GM20000 (cell line): Measurements from ENCODE around the gene NDUFC1.
A peak's percentile ranks its signal among the peaks of the same experiment; 100 is the strongest.

Experiments
- DNase-seq: peaks from one replicate; pipeline ENCODE4 v3.0.0; 2012; ENCODE audit warnings: low spot score
- CTCF ChIP-seq: IDR thresholded peaks from 2 replicates; pipeline ENCODE4 v1.5.1; 2012; ENCODE audit warnings: mild to moderate bottlenecking, control low read depth; ENCODE audit errors: extremely low read depth, missing control alignments

The NDUFC1 gene

GRCh38 chr4:139304920-139305319 is 2.6 kb upstream of the NDUFC1 start:
- no peak for DNase-seq
- no peak for TF ChIP-seq CTCF

DNA sequence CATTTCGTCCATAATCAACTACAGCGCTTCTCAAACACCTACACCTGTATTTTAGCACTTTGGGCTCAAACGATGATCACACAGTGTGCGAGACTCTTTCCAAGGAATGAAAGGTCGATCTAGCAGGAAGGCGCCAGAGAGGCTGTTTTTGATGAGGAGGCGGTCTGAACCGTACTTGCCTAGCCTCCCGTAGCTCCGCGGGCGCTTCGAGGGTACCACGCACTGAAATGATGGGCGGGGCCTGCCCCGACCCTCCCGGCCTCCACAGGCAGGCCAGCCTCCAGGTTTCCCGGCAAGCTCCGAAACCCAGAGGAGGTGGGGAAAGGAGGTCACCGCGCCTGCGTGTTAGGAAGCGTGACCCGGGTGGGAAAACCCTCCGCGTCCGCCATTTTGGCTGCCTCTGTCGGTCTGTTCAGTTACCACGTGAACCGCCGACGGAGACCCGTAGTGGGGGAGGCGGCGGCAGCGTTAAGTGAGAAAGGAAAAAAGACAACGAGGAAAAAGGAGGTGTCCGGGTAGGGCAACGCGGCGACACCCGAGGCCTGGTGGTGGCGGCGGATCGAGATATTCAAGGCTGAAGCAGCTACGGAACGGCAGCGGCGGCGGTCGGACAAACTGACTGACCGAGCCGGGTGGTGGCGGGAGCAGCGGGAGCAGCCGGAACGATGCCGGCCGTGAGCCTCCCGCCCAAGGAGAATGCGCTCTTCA is 1.0 kb downstream of the NDUFC1 start, which contains the start of gene NAA15:
NAA15 (plus strand) TSS at position 393 of the 708 bp plus-strand sequence; CDS start at position 666, 273 bp downstream.
- peak; percentile 91 for DNase-seq
- TF ChIP-seq CTCF: no peak

DNA sequence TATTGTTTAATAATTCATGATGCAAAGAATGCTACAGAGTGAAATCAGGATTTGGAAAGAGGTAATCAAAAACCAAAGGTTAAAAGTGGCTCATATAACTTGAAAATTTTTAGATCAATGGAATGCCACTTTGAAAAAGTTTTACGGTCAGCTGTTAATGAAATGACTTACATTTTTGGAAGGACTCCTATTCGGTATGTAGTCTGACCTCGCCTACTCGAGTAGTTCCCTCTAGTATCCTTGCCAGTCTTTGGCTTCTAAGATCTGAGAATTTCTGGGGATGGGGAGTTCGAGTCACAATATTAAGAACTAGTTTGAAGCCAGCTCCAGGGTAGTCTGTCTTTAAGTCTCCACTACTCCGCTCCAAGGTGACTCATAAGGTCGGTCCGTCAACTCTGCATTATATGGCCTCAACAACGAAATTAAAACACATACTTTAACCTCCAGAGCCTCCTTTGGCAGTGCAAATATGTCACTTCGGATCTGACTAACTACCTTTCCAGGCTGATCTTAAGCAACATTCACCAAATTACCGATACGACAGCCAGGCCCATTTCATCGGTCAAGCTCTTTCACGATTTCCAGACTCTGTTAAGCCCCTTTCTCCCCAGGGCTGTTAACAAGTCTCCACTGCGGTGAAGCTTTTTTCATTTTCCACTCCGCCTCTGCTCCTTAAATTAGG is 1.7 kb downstream of the NDUFC1 start:
- DNase-seq: no peak
- no peak for TF ChIP-seq CTCF

- no peak for TF ChIP-seq CTCF
Measured at GRCh38 chr4:139299536-139299935, 2.7 kb downstream of the NDUFC1 start.

DNA sequence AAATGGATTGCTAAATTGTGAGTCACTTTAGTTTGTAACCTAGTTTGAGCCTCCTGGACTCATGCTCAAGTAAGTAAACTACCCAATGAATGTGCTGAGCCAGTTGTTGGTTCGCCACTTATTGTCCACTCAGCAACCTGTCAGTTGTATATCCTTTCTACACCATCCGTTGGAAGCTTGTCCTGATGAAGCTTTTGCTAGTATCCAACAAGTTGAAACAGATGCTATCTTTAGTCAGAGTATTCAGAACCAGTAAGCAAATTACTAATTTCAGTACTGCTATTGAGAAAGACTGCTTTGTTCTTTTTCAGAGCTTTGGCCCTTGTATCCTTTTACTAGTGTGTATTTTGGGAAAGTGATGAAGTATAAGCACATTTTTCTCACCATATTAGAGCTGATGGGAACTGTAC is 5.3 kb downstream of the NDUFC1 start:
- DNase-seq: no peak
- no peak for TF ChIP-seq CTCF

More at GRCh38 chr4:139299536-139299935, 2.7 kb downstream of the NDUFC1 start:
- no peak for DNase-seq

DNA sequence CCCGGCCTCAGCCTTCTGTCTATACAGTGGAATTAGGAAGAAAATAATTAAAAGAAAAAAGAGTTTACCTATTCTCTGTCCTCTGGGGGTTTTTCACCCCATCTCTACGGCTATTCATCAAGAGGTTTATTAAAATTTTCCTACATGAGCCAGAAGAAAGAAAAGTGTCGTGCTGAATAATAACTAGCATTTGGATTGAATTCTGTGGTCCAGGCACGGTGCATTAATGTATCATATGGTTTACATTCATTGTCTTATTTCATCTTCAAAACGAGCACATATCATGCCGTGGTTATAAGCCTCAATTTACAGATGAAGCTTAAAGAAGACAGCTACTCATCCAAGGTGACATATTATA is 6.4 kb downstream of the NDUFC1 start:
- DNase-seq: no peak
- TF ChIP-seq CTCF: no peak

GRCh38 chr4:139295206-139295941 is 6.9 kb downstream of the NDUFC1 start:
- peak; percentile 86 for DNase-seq
- TF ChIP-seq CTCF: peak; percentile 95
